ENCODE results near the gene ZNF184. TPM values are rescaled to one million over a fixed set of nuclear protein-coding genes. Genes with fewer than 3 reads are reported as not detected.
"Not testable (repeated sequence)": the region's sequence is repeated elsewhere in the genome, so short reads cannot be mapped to it uniquely, and the experiment has no call there.

ZNF184 gene
- total RNA-seq, 3 donors from 2014 or later: 4.5 to 5.2 (median 4.9) TPM

DNA sequence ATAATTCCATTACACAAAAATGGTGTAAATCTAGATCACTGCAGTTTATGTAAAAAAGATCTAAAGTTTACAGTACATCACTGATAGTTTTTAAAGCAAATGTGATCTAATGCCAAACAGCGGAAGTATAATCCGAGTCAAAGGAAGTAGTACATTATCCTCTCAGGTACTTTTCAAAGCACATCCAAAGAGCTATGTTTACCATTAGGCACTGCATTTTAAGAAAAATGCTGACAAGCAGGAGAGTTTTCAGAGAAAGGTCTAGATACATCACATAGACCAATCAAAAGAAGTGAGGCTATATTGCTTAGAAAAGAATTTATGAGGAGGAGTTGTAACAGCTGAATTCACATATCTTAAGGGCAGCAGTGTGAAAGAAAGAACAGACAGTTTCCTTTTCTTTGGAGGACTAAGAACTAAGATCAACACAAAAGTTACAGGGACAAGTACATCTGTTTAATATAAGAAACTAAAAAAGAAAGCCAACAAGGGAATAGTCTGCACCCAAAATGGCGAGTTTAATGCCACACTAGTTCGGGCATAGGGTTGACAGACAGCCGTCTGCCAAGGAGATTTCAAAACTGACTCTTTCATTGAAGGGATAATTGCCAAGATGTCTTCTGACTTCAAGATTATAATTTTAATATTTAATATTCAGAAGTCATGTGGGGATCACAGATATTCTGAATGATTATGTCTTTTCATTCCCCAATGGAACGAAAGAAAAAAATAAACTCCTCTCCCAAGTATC, 1.4 kb downstream of the ZNF184 start:
- Mint-ChIP-seq H3K36me3 (ENCODE audit: insufficient read depth) (peaks cover 34% of the 10 kb centered on the region), H3K27me3 (ENCODE audit: low read depth) (no peaks in the 10 kb centered on the region), H3K4me3 (peak overlapping the region; percentile 91), H3K9me3 (no peaks in the 10 kb centered on the region), H3K4me1 (ENCODE audit: low read depth) (peaks cover 45% of the 10 kb centered on the region)
- no peak for ATAC-seq
- DNase-seq: no peak

DNA sequence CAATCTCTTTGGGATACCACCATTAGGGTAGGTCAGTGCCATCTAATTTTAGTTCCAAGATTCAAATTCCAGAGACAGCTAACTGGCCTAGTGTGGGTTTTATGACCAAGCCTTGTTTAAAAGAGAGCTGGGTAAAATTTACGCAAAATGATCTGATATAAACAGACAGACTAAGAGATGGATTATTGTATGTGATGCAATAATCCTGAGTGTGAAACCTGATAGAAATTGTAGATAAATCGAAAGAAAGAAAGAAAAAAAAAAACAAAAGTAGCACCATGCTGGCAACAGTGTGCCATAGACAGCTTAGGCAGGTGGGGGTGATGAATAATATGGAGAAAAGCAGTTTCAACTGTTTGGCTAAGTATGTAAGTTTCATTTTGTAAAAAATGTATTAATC, 2.9 kb downstream of the ZNF184 start:
- ATAC-seq: no peak
- Mint-ChIP-seq H3K4me3 (no peak overlapping the region), H3K36me3 (ENCODE audit: insufficient read depth) (peaks cover 41% of the 10 kb centered on the region), H3K27me3 (ENCODE audit: low read depth) (no peaks in the 10 kb centered on the region), H3K9me3 (no peaks in the 10 kb centered on the region), H3K4me1 (ENCODE audit: low read depth) (peaks cover 50% of the 10 kb centered on the region)
- DNase-seq: no peak

- Mint-ChIP-seq H3K36me3 (ENCODE audit: insufficient read depth) (peaks cover 50% of the 10 kb centered on the region), H3K9me3 (no peaks in the 10 kb centered on the region), H3K4me1 (ENCODE audit: low read depth) (peaks cover 57% of the 10 kb centered on the region), H3K4me3 (no peak overlapping the region), H3K27me3 (ENCODE audit: low read depth) (no peaks in the 10 kb centered on the region)
- DNase-seq (no peak), ATAC-seq (no peak)
Observed at GRCh38 chr6:27468334-27468733, 4.6 kb downstream of the ZNF184 start.

DNA sequence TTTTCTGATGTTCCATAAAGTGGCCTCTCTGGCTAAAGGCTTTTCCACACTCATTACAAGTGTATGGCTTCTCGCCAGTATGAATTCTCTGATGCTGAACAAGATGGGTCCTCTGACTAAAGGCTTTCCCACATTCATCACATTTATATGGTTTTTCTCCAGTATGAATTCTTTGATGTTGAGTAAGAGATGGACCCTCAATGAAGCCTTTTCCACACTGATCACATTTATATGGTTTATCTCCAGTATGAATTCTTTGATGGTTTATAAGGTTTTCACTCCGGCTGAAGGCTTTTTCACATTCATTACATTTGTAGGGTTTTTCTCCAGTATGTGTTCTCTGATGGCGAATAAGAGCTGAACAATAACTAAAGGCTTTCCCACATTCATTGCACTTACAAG, 20.4 kb downstream of the ZNF184 start:
- ATAC-seq (no peak), DNase-seq (no peak)
- Mint-ChIP-seq H3K9me3 (peaks cover 86% of the 10 kb centered on the region), H3K27me3 (ENCODE audit: low read depth) (no peaks in the 10 kb centered on the region), H3K36me3 (ENCODE audit: insufficient read depth) (peaks cover 83% of the 10 kb centered on the region), H3K4me3 (no peak overlapping the region), H3K4me1 (ENCODE audit: low read depth) (no peaks in the 10 kb centered on the region)

DNA sequence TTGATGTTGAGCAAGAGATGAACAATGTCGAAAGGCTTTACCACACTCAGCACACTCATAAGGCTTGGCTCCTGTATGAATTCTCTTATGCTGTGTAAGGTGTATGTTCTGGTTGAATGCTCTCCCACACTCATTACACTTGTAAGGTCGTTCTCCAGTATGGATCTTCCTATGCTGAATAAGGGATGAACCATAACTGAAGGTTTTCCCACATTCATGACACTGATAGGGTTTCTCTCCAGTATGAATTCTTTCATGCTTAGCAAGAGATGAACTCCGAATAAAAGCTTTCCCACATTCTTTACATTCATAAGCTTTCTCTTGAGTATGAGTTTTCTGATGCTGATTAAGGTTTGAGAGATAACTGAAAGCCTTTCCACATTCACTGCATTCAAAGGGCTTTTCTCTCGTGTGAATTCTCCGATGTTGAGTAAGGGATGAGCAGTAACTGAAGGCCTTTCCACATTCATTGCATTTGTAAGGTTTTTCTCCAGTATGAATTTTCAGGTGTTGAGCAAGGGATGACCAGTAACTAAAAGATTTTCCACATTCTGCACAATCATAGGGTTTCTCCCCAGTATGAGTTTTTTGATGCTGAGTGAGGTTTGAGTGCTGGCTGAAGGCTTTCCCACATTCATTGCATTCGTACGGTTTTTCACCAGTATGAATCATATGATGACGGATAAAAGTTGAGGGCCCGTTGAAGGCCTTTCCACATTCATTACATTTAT, 21.1 kb downstream of the ZNF184 start:
- ATAC-seq: no peak
- Mint-ChIP-seq H3K27me3 (ENCODE audit: low read depth) (no peaks in the 10 kb centered on the region), H3K9me3 (peaks cover 79% of the 10 kb centered on the region), H3K4me3 (no peak overlapping the region), H3K4me1 (ENCODE audit: low read depth) (no peaks in the 10 kb centered on the region), H3K36me3 (ENCODE audit: insufficient read depth) (peaks cover 79% of the 10 kb centered on the region)
- DNase-seq: no peak

GRCh38 chr6:27448456-27448855, 24.4 kb downstream of the ZNF184 start:
- Mint-ChIP-seq H3K4me1 (ENCODE audit: low read depth) (no peaks in the 10 kb centered on the region), H3K27me3 (ENCODE audit: low read depth) (no peaks in the 10 kb centered on the region), H3K4me3 (no peak overlapping the region), H3K36me3 (ENCODE audit: insufficient read depth) (peaks cover 53% of the 10 kb centered on the region), H3K9me3 (peaks cover 63% of the 10 kb centered on the region)
- ATAC-seq (no peak), DNase-seq (no peak)

DNA sequence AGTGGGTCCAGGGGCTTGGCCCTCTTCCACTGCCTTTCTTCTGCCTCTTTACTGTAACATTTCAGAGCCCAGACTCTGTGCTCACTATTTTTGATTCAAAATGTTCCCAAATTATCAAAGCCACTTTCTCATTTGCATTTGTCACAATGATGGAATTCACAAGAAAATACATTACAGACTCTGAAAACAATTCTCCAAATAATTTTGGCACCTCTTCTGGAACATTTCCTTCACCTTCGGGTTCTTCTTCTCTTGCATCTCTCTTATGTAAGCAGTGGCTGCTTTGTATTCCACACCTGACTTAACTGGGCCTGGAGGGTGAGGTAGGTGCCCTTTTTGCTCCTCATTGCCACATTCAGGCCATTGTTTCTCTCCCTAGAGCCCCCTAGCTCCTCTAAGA, 30.0 kb downstream of the ZNF184 start:
- Mint-ChIP-seq H3K9me3 (peaks cover 35% of the 10 kb centered on the region), H3K27me3 (ENCODE audit: low read depth) (no peaks in the 10 kb centered on the region), H3K36me3 (ENCODE audit: insufficient read depth) (peaks cover 17% of the 10 kb centered on the region), H3K4me3 (no peak overlapping the region), H3K4me1 (ENCODE audit: low read depth) (no peaks in the 10 kb centered on the region)
- DNase-seq: no peak
- no peak for ATAC-seq

DNA sequence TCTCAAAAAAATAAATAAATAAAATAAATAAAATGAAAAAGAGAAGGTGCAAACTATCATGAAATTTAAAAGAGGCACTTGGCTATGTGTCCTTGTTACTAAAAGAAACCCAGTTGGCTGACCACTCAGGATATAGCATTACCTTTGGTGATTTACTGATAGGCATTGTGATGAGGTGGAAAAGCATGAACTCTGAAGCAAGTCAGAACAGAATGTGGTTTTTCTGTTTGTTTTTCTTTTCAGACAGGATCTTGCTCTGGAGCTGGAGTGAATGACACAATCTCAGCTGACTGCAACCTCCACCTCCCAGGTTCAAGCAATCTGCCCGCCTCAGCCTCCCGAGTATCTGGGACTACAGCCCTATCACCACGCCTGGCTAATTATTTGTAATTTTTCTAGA, 31.9 kb downstream of the ZNF184 start:
- no peak for ATAC-seq
- DNase-seq: no peak
- Mint-ChIP-seq H3K4me3 (no peak overlapping the region), H3K27me3 (ENCODE audit: low read depth) (peaks cover under 1% of the 10 kb centered on the region), H3K9me3 (peaks cover 27% of the 10 kb centered on the region), H3K36me3 (ENCODE audit: insufficient read depth) (peaks cover 13% of the 10 kb centered on the region), H3K4me1 (ENCODE audit: low read depth) (no peaks in the 10 kb centered on the region)

DNA sequence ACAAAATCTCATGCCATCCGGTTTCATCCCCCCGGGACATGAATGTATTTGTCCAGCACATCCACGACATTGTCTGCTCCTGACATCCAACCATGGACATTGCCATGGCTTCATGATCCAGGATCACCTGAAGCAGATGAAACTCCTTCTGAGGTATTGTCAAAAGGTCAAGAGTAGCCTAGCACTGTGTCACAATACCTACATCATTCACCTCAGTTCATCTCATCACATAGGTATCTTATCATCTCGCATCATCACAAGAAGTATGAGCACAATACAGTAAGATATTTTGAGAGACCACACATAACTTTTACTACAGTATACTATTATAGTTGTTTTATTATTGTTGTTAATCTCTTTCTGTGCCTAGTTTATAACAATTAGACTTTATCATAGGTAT, 33.5 kb downstream of the ZNF184 start:
- no peak overlapping the region for H3K4me3 Mint-ChIP-seq
- ATAC-seq (no peak), DNase-seq (no peak)
- peaks cover 6% of the 10 kb centered on the region for H3K27me3 Mint-ChIP-seq (ENCODE audit: low read depth)
- H3K9me3 Mint-ChIP-seq: peaks cover 31% of the 10 kb centered on the region
- no peaks in the 10 kb centered on the region for H3K4me1 Mint-ChIP-seq (ENCODE audit: low read depth)
- H3K36me3 Mint-ChIP-seq (ENCODE audit: insufficient read depth): peaks cover 6% of the 10 kb centered on the region

DNA sequence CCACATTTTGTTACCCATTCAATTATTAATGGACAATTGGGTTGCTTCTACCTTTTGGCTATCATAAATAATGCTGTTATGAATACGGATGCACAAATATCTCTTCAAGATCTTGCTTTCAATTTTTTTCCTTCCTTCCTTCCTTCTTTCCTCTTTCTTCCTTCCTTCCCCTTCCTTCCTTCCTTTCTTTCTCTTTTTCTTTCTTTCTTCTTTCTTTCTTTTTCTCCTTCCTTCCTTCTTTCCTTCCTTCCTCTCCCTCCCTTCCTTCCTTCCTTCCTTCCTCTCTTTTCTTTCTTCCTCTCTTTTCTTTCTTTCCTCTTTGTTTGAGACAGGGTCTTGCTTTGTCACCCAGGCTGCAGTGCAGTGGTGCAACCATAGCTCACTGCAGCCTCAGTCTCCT, 39.2 kb downstream of the ZNF184 start:
- Mint-ChIP-seq H3K9me3 (peaks cover 22% of the 10 kb centered on the region), H3K4me1 (ENCODE audit: low read depth) (no peaks in the 10 kb centered on the region), H3K27me3 (ENCODE audit: low read depth) (peaks cover 7% of the 10 kb centered on the region), H3K36me3 (ENCODE audit: insufficient read depth) (no peaks in the 10 kb centered on the region), H3K4me3 (no peak overlapping the region)
- ATAC-seq (no peak), DNase-seq (no peak)

DNA sequence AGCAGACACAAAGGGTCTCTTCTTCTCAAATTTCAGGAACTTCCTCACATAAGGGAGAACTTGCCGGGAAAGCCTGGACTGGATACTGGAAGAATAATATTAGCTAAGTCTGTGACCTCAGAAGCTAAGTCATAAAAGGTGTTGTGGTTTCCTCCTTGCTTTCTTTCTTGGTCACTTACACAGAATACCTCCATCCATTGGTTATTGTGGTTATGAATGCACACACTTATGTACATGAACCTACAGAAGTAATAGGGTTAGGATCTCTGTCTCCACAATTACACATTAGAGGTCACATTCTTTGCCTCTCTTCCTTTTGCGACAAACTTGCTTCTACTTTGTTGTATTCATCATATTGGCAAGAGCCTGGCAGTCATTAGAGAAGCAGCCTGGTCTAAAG, 43.9 kb downstream of the ZNF184 start:
- no peak overlapping the region for H3K4me3 Mint-ChIP-seq
- DNase-seq (no peak), ATAC-seq (no peak)
- peaks cover 7% of the 10 kb centered on the region for H3K9me3 Mint-ChIP-seq
- peaks cover 2% of the 10 kb centered on the region for H3K27me3 Mint-ChIP-seq (ENCODE audit: low read depth)
- no peaks in the 10 kb centered on the region for H3K36me3 Mint-ChIP-seq (ENCODE audit: insufficient read depth)
- no peaks in the 10 kb centered on the region for H3K4me1 Mint-ChIP-seq (ENCODE audit: low read depth)

DNA sequence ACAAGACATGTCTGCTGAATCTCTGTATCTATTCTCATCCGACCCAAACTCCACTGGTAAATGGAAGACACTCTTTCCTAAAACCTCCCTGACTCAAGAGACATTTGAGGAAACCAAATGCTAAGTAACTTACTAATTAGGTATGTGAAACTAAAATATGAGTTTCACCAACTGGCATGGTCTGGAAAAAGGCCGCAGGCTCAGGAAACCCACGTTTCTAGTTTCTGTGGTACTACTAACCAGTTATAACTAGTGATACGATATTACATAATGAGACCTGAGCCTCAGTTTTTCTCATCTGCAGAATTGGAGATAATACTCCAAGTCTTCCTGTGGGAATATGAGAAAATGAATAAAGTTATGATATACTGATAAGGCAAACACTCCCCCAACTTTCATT, 44.4 kb downstream of the ZNF184 start:
- no peaks in the 10 kb centered on the region for H3K36me3 Mint-ChIP-seq (ENCODE audit: insufficient read depth)
- no peaks in the 10 kb centered on the region for H3K4me1 Mint-ChIP-seq (ENCODE audit: low read depth)
- no peak for DNase-seq
- ATAC-seq: no peak
- H3K27me3 Mint-ChIP-seq (ENCODE audit: low read depth): peaks cover 2% of the 10 kb centered on the region
- H3K4me3 Mint-ChIP-seq: no peak overlapping the region
- peaks cover 2% of the 10 kb centered on the region for H3K9me3 Mint-ChIP-seq

GRCh38 chr6:27426045-27426620, 46.8 kb downstream of the ZNF184 start:
- no peaks in the 10 kb centered on the region for H3K9me3 Mint-ChIP-seq
- no peaks in the 10 kb centered on the region for H3K36me3 Mint-ChIP-seq (ENCODE audit: insufficient read depth)
- H3K4me3 Mint-ChIP-seq: no peak overlapping the region
- no peaks in the 10 kb centered on the region for H3K4me1 Mint-ChIP-seq (ENCODE audit: low read depth)
- H3K27me3 Mint-ChIP-seq (ENCODE audit: low read depth): peaks cover 8% of the 10 kb centered on the region
- ATAC-seq (no peak), DNase-seq (no peak)

DNA sequence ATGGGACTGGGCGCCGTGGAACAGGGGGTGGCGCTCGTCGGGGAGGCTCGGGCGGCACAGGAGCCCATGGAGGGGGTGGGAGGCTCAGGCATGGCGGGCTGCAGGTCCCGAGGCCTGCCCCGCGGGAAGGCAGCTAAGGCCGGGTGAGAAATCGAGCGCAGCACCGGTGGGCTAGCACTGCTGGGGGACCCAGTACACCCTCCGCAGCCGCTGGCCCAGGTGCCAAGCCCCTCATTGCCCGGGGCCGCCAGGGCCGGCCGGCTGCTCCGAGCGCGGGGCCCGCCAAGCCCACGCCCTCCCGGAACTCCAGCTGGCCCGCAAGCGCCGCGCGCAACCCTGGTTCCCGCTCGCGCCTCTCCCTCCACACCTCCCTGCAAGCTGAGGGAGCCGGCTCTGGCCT, 48.1 kb downstream of the ZNF184 start:
- H3K4me3 Mint-ChIP-seq; ATAC-seq; DNase-seq; H3K36me3 Mint-ChIP-seq (ENCODE audit: insufficient read depth); H3K4me1 Mint-ChIP-seq (ENCODE audit: low read depth); H3K9me3 Mint-ChIP-seq: not testable (repeated sequence)
- H3K27me3 Mint-ChIP-seq (ENCODE audit: low read depth): peaks cover 16% of the 10 kb centered on the region
